Measurements from ENCODE around the gene DMBX1. TPM values are rescaled to one million over a fixed set of nuclear protein-coding genes. Genes with fewer than 3 reads are reported as not detected.

Gene DMBX1
- total RNA-seq, 1 experiment from 2014 or later = 2.3 TPM

- no CpG with 5 or more reads among the region's 5 CpGs for WGBS (ENCODE audit: extremely low coverage, insufficient read length, low lambda C conversion rate)
- Histone ChIP-seq H3K4me1 (ENCODE audit: insufficient read depth, low read length) (peaks cover 7% of the 10 kb centered on the region; the same call in 1 of the 2 replicates), H2BK120ac (ENCODE audit: low read depth, low read length, poor library complexity, severe bottlenecking) (no peak overlapping the region), H3K9ac (ENCODE audit: extremely low read depth, insufficient read length, low read length) (no peak overlapping the region), H4K8ac (replicated peaks; ENCODE audit: insufficient read length, low read depth, low read length) (no peak overlapping the region), H3K4ac (ENCODE audit: low read depth, low read length) (no peak overlapping the region), H3K27ac (ENCODE audit: insufficient read length, low read depth, low read length) (no peak overlapping the region), H3K18ac (ENCODE audit: insufficient read length, low read depth, low read length) (no peak overlapping the region), H3K14ac (ENCODE audit: insufficient read depth, low read length) (no peak overlapping the region), H3K23ac (ENCODE audit: insufficient read length, low read depth, low read length) (no peak overlapping the region), H3T11ph (ENCODE audit: low read length) (no peak overlapping the region), H2AFZ (ENCODE audit: low read length) (no peak overlapping the region), H3K27me3 (ENCODE audit: insufficient read depth, low read length) (no peaks in the 10 kb centered on the region), H3K4me2 (ENCODE audit: insufficient read depth, insufficient read length, low read length) (no peak overlapping the region), H4K5ac (ENCODE audit: insufficient read length, low read depth, low read length) (no peak overlapping the region), H3K23me2 (ENCODE audit: insufficient read length, low read depth, low read length, poor library complexity, severe bottlenecking) (no peaks in the 10 kb centered on the region), H3K56ac (ENCODE audit: insufficient read length, low read depth, low read length) (no peak overlapping the region), H3K79me1 (ENCODE audit: insufficient read depth, low read depth, low read length, poor library complexity, severe bottlenecking) (no peaks in the 10 kb centered on the region), H2BK15ac (ENCODE audit: low read depth, low read length) (no peak overlapping the region), H4K20me1 (ENCODE audit: control insufficient read depth, insufficient read depth, insufficient read length) (no peaks in the 10 kb centered on the region), H3K79me2 (ENCODE audit: insufficient read depth, low read length) (no peaks in the 10 kb centered on the region), H3K9me3 (ENCODE audit: control insufficient read depth, low read depth, low read length) (no peaks in the 10 kb centered on the region), H2BK20ac (ENCODE audit: low read depth, low read length, poor library complexity, severe bottlenecking) (no peak overlapping the region), H2BK5ac (ENCODE audit: insufficient read length, low read length) (no peak overlapping the region), H2AK5ac (ENCODE audit: insufficient read length, low read length) (no peak overlapping the region), H4K91ac (ENCODE audit: insufficient read length, low read depth, low read length) (no peak overlapping the region), H2BK12ac (ENCODE audit: insufficient read length, low read depth, low read length) (no peak overlapping the region)
- DNase-seq = no peak
- no peak for TF ChIP-seq CTCF (conservative IDR thresholded peaks at IDR 0.05)
- H3K27me3 Mint-ChIP-seq (ENCODE audit: low read depth) = peaks cover 55% of the 10 kb centered on the region
- H3K4me3 Mint-ChIP-seq = no peak overlapping the region
- H3K27ac Mint-ChIP-seq = no peak overlapping the region
- no peaks in the 10 kb centered on the region; a peak in 1 of 5 replicates for H3K9me3 Mint-ChIP-seq
- H3K36me3 Mint-ChIP-seq (ENCODE audit: insufficient read depth in 1 of 3, low read depth in 3 of 3) = no peaks in the 10 kb centered on the region
- H3K4me1 Mint-ChIP-seq = peaks cover 62 to 67% of the 10 kb centered on the region in 2 experiments
Observed at GRCh38 chr1:46513536-46513935, 23.9 kb downstream of the DMBX1 start.
